Prostate gland (tissue), 2 donors: ENCODE results near the gene FOXJ3.

Experiments used
- POLR2A ChIP-seq: fragments of 450-650 bp; IDR thresholded peaks from one replicate; pipeline ENCODE4 v1.6.1; 2016; ENCODE audit warnings: antibody characterized with exemption, mild to moderate bottlenecking
- POLR2AphosphoS5 ChIP-seq: sonication (generic); formaldehyde crosslinking; IDR thresholded peaks from one replicate; pipeline ENCODE4 v1.6.1; 2017; ENCODE audit warnings: antibody characterized with exemption
- TF ChIP-seq, protein P1 (sequence below), 4 experiments: fragments of 200-600 bp in 2 of 4; fragments of 450-650 bp in 2 of 4; sonication (generic) in 2 of 4; IDR thresholded peaks; 1 replicate in 3 of 4; 2 replicates in 1 of 4; pipeline ENCODE4 v1.5.1; 2016 to 2019; ENCODE audit warnings: antibody characterized with exemption in 4 of 4, mild to moderate bottlenecking in 2 of 4, moderate library complexity in 2 of 4

DNA sequence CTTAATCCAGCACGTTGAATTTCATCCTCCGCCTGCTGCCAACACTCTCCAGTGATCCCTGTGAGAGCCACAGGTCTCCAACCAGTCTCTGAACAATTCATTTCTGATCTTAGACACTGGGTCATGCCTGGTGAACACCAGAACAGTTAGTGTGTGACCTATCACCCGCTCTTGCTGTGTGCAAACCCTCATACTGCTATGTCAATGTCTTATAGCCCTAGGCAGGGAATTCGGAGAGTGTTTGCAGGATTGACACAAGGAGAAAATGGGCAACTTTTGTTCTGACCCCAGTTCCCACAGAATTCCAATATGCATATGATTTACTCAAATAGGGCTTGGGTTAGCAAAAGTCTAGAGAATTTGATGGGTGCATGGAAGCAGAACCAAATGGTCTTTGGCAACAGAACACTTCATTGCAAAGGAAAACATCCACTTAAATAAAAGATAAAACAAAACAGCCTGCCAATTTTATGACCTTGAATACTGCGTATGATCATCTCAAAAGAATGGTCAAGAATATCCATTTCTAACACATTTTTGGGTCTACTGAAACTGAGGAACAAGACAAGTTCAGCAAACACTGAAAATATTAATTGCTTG, 204.9 kb downstream of the FOXJ3 start:
- TF ChIP-seq, protein P1, sequence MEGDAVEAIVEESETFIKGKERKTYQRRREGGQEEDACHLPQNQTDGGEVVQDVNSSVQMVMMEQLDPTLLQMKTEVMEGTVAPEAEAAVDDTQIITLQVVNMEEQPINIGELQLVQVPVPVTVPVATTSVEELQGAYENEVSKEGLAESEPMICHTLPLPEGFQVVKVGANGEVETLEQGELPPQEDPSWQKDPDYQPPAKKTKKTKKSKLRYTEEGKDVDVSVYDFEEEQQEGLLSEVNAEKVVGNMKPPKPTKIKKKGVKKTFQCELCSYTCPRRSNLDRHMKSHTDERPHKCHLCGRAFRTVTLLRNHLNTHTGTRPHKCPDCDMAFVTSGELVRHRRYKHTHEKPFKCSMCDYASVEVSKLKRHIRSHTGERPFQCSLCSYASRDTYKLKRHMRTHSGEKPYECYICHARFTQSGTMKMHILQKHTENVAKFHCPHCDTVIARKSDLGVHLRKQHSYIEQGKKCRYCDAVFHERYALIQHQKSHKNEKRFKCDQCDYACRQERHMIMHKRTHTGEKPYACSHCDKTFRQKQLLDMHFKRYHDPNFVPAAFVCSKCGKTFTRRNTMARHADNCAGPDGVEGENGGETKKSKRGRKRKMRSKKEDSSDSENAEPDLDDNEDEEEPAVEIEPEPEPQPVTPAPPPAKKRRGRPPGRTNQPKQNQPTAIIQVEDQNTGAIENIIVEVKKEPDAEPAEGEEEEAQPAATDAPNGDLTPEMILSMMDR (IDR thresholded peaks at IDR 0.05), result no peak
- TF ChIP-seq POLR2AphosphoS5 (no peak), POLR2A (no peak)
